ENCODE data around the gene RNF17.

- no peak for TF ChIP-seq RFX5 (IDR thresholded peaks at IDR 0.05; ENCODE audit: low read length)
- TF ChIP-seq CTCF (IDR thresholded peaks at IDR 0.05) = no peak
- TF ChIP-seq EZH2phosphoT487 (IDR thresholded peaks at IDR 0.05; ENCODE audit: borderline replicate concordance, low read depth) = no peak
- TF ChIP-seq POLR2AphosphoS5 (IDR thresholded peaks at IDR 0.05; ENCODE audit: low read depth, low read length) = no peak
- no peak for TF ChIP-seq REST (IDR thresholded peaks at IDR 0.05; ENCODE audit: low read depth, low read length)
- TF ChIP-seq FOXM1 (IDR thresholded peaks at IDR 0.05; ENCODE audit: low read depth) = no peak
- TF ChIP-seq GABPA (IDR thresholded peaks at IDR 0.05; ENCODE audit: low read depth) = no peak
- TF ChIP-seq TAF1 (IDR thresholded peaks at IDR 0.05; ENCODE audit: borderline replicate concordance, low read depth, low read length) = no peak
- no peak for TF ChIP-seq RXRA (IDR thresholded peaks at IDR 0.05; ENCODE audit: borderline replicate concordance, low read depth)
- TF ChIP-seq ELF1 (IDR thresholded peaks at IDR 0.05) = no peak
- TF ChIP-seq USF1 (IDR thresholded peaks at IDR 0.05; ENCODE audit: borderline replicate concordance, low read depth) = no peak
- no peak for TF ChIP-seq MAX (IDR thresholded peaks at IDR 0.05; ENCODE audit: low read depth)
- no peak for TF ChIP-seq RAD21 (IDR thresholded peaks at IDR 0.05; ENCODE audit: low read length)
- TF ChIP-seq USF2 (IDR thresholded peaks at IDR 0.05; ENCODE audit: borderline replicate concordance, low read depth, low read length) = no peak
These were observed 25.6 kb upstream of the RNF17 start for GRCh38 chr13:24738366-24738847.

Data from SK-N-SH (cell line).